Measurements from ENCODE around the gene ATL3. TPM values are rescaled to one million over a fixed set of nuclear protein-coding genes. Genes with fewer than 3 reads are reported as not detected.
"Not testable (repeated sequence)": the region's sequence is repeated elsewhere in the genome, so short reads cannot be mapped to it uniquely, and the experiment has no call there.

Gene ATL3
- total and polyA plus RNA-seq, 4 donors, result 5.9 to 33.6 (median 16.2) TPM

- Histone ChIP-seq H3K4me1 (ENCODE audit: control insufficient read depth in 4 of 4, insufficient read depth in 4 of 4, low read length in 3 of 4) (peaks cover 0 to 3% (median 0%) of the 10 kb centered on the region in 4 donors), H3K27me3 (ENCODE audit: control insufficient read depth in 4 of 4, insufficient read depth in 4 of 4, low read length in 3 of 4) (no peaks in the 10 kb centered on the region), H3K27ac (ENCODE audit: low read depth in 1 of 2, low read length in 2 of 2) (no peak overlapping the region), H3K9ac (ENCODE audit: low read depth in 1 of 2, low read length in 2 of 2) (no peak overlapping the region), H3K36me3 (ENCODE audit: control insufficient read depth in 4 of 4, insufficient read depth in 3 of 4, low read depth in 1 of 4, low read length in 3 of 4) (peaks cover 3 to 39% (median 23%) of the 10 kb centered on the region in 4 donors), H3K9me3 (ENCODE audit: control insufficient read depth in 4 of 4, low read length in 3 of 4) (no peaks in the 10 kb centered on the region), H3K4me3 (ENCODE audit: low read depth in 1 of 3, low read length in 3 of 3) (no peak overlapping the region)
- DNase-seq (ENCODE audit: low spot score), result no peak
- TF ChIP-seq REST (IDR thresholded peaks at IDR 0.05) (no peak), MAX (IDR thresholded peaks at IDR 0.05) (no peak), RAD21 (IDR thresholded peaks at IDR 0.05) (peak; percentile 36 to 41), ATF3 (IDR thresholded peaks at IDR 0.05) (no peak)
Measured at GRCh38 chr11:63641727-63642126, 29.4 kb downstream of the ATL3 start.

GRCh38 chr11:63639199-63639832, 31.9 kb downstream of the ATL3 start:
- no peaks in the 10 kb centered on the region for H3K27me3 ChIP-seq (ENCODE audit: control insufficient read depth in 4 of 4, insufficient read depth in 4 of 4, low read length in 3 of 4)
- H3K27ac ChIP-seq (ENCODE audit: low read depth in 1 of 2, low read length in 2 of 2), result no peak overlapping the region
- H3K36me3 ChIP-seq (ENCODE audit: control insufficient read depth in 4 of 4, insufficient read depth in 3 of 4, low read depth in 1 of 4, low read length in 3 of 4), result peaks cover 3 to 31% (median 19%) of the 10 kb centered on the region in 4 donors
- TF ChIP-seq CTCF (IDR thresholded peaks at IDR 0.05; ENCODE audit: low read depth, low read length, missing input control) (peak; percentile 32), RAD21 (IDR thresholded peaks at IDR 0.05) (peak; percentile 52 to 57), JUND (IDR thresholded peaks at IDR 0.05) (no peak)
- peaks cover 0 to 7% (median 5%) of the 10 kb centered on the region in 4 donors for H3K4me1 ChIP-seq (ENCODE audit: control insufficient read depth in 4 of 4, insufficient read depth in 4 of 4, low read length in 3 of 4)
- DNase-seq (ENCODE audit: low spot score), result no peak
- no peak overlapping the region for H3K9ac ChIP-seq (ENCODE audit: low read depth in 1 of 2, low read length in 2 of 2)
- no peak overlapping the region for H3K4me3 ChIP-seq (ENCODE audit: low read depth in 1 of 3, low read length in 3 of 3)
- 87% methylated on average over 3 of the region's 3 CpGs for WGBS
- no peaks in the 10 kb centered on the region for H3K9me3 ChIP-seq (ENCODE audit: control insufficient read depth in 4 of 4, low read length in 3 of 4)

- not testable (repeated sequence) for H3K4me1 ChIP-seq (ENCODE audit: control insufficient read depth in 4 of 4, insufficient read depth in 4 of 4, low read length in 3 of 4); H3K9me3 ChIP-seq (ENCODE audit: control insufficient read depth in 4 of 4, low read length in 3 of 4); DNase-seq (ENCODE audit: low spot score); H3K27ac ChIP-seq (ENCODE audit: low read depth in 1 of 2, low read length in 2 of 2); H3K9ac ChIP-seq (ENCODE audit: low read depth in 1 of 2, low read length in 2 of 2); H3K4me3 ChIP-seq (ENCODE audit: low read depth in 1 of 3, low read length in 3 of 3); H3K27me3 ChIP-seq (ENCODE audit: control insufficient read depth in 4 of 4, insufficient read depth in 4 of 4, low read length in 3 of 4)
- H3K36me3 ChIP-seq (ENCODE audit: control insufficient read depth in 4 of 4, insufficient read depth in 3 of 4, low read depth in 1 of 4, low read length in 3 of 4), result peaks cover 4 to 25% (median 13%) of the 10 kb centered on the region in 4 donors
- WGBS, result 97% methylated on average over 8 of the region's 8 CpGs
Measured at GRCh38 chr11:63638436-63638835, 32.7 kb downstream of the ATL3 start.

All from liver (tissue), 9 donors.